Liver (tissue), 9 donors: ENCODE data around the gene PIGN. TPM values are rescaled to one million over a fixed set of nuclear protein-coding genes. Genes with fewer than 3 reads are reported as not detected.

ENCODE experiments used
- DNase-seq: peaks from one replicate; pipeline ENCODE4 v3.0.0-alpha.2; 2017; ENCODE audit warnings: low spot score
- H3K27ac ChIP-seq, 2 donors: one replicate each; pipeline ENCODE4 v1.7.0; 2013; ENCODE audit warnings: inconsistent platforms in 2 of 2, low read length in 2 of 2, control low read depth in 1 of 2, low read depth in 1 of 2, mild to moderate bottlenecking in 1 of 2
- H3K27me3 ChIP-seq, 4 donors: one replicate each; pipeline versions ENCODE4 v1.6.1 to v1.7.0; 2013; ENCODE audit warnings: low read length in 3 of 4, inconsistent platforms in 1 of 4, mild to moderate bottlenecking in 1 of 4, moderate library complexity in 1 of 4; ENCODE audit not compliant: control insufficient read depth in 4 of 4, insufficient read depth in 4 of 4
- H3K36me3 ChIP-seq, 4 donors: one replicate each; pipeline versions ENCODE4 v1.6.1 to v1.7.0; 2013; ENCODE audit warnings: low read length in 3 of 4, mild to moderate bottlenecking in 3 of 4, low read depth in 1 of 4, moderate library complexity in 1 of 4; ENCODE audit not compliant: control insufficient read depth in 4 of 4, insufficient read depth in 3 of 4
- H3K4me1 ChIP-seq, 4 donors: one replicate each; pipeline versions ENCODE4 v1.6.1 to v1.7.0; 2013; ENCODE audit warnings: low read length in 3 of 4, mild to moderate bottlenecking in 3 of 4, moderate library complexity in 1 of 4; ENCODE audit not compliant: control insufficient read depth in 4 of 4, insufficient read depth in 4 of 4
- H3K4me3 ChIP-seq, 3 donors: one replicate each; pipeline versions ENCODE4 v1.6.1 to v1.7.0; 2013; ENCODE audit warnings: low read length in 3 of 3, control low read depth in 1 of 3, low read depth in 1 of 3, mild to moderate bottlenecking in 1 of 3
- H3K9ac ChIP-seq, 2 donors: one replicate each; pipeline ENCODE4 v1.7.0; 2013; ENCODE audit warnings: low read length in 2 of 2, mild to moderate bottlenecking in 2 of 2, moderate library complexity in 2 of 2, control low read depth in 1 of 2, low read depth in 1 of 2
- H3K9me3 ChIP-seq, 4 donors: one replicate each; pipeline versions ENCODE4 v1.6.1 to v1.7.0; 2013; ENCODE audit warnings: low read length in 3 of 4; ENCODE audit not compliant: control insufficient read depth in 4 of 4
- CTCF ChIP-seq: fragments of 150-350 bp; IDR thresholded peaks from 2 replicates; pipeline ENCODE4 v1.5.1; 2017; ENCODE audit warnings: improper control_type of control experiment, low read depth, low read length; ENCODE audit not compliant: missing input control
- EGR1 ChIP-seq, 2 donors: IDR thresholded peaks; 2 replicates each; pipeline ENCODE4 v1.6.1; 2016 to 2018; ENCODE audit warnings: antibody characterized with exemption in 2 of 2, low read depth in 2 of 2
- FOXA1 ChIP-seq: IDR thresholded peaks from 2 replicates; pipeline ENCODE4 v1.6.1; 2016; ENCODE audit warnings: antibody characterized with exemption
- FOXA2 ChIP-seq: IDR thresholded peaks from 2 replicates; pipeline ENCODE4 v1.6.1; 2016; ENCODE audit warnings: antibody characterized with exemption
- GABPA ChIP-seq, 2 donors: IDR thresholded peaks in 1 of 2; conservative IDR thresholded peaks in 1 of 2; 2 replicates each; pipeline ENCODE4 v1.6.1; 2016; ENCODE audit warnings: antibody characterized with exemption in 2 of 2, mild to moderate bottlenecking in 1 of 2, moderate library complexity in 1 of 2
- HNF4A ChIP-seq, 2 donors: conservative IDR thresholded peaks; 2 replicates each; pipeline ENCODE4 v1.6.1; 2016; ENCODE audit warnings: antibody characterized with exemption in 2 of 2, mild to moderate bottlenecking in 2 of 2
- HNF4G ChIP-seq: IDR thresholded peaks from 2 replicates; pipeline ENCODE4 v1.6.1; 2016; ENCODE audit warnings: antibody characterized with exemption
- JUND ChIP-seq, 2 donors: IDR thresholded peaks; 2 replicates each; pipeline ENCODE4 v1.6.1; 2016; ENCODE audit warnings: antibody characterized with exemption in 2 of 2
- NR2F2 ChIP-seq: IDR thresholded peaks from 2 replicates; pipeline ENCODE4 v1.6.1; 2016; ENCODE audit warnings: antibody characterized with exemption
- RAD21 ChIP-seq, 2 donors: IDR thresholded peaks; 2 replicates each; pipeline ENCODE4 v1.6.1; 2016; ENCODE audit warnings: antibody characterized with exemption in 2 of 2, mild to moderate bottlenecking in 2 of 2
- RXRA ChIP-seq, 2 donors: IDR thresholded peaks; 2 replicates each; pipeline ENCODE4 v1.6.1; 2017 to 2018; ENCODE audit warnings: antibody characterized with exemption in 2 of 2, mild to moderate bottlenecking in 1 of 2
- SP1 ChIP-seq: IDR thresholded peaks from 2 replicates; pipeline ENCODE4 v1.6.1; 2018; ENCODE audit warnings: antibody characterized with exemption, mild to moderate bottlenecking
- TAF1 ChIP-seq: conservative IDR thresholded peaks from 2 replicates; pipeline ENCODE4 v1.6.1; 2016; ENCODE audit warnings: antibody characterized with exemption, mild to moderate bottlenecking
- YY1 ChIP-seq: IDR thresholded peaks from 2 replicates; pipeline ENCODE4 v1.6.1; 2016; ENCODE audit warnings: antibody characterized with exemption, mild to moderate bottlenecking
- WGBS: extraction: QIAGEN DNeasy Blood & Tissue Kit; methylation state at CpG from one replicate; pipeline ENCODE4 v1.1.7; 2013; 5-methylcytosine and 5-hydroxymethylcytosine counted together
- polyA plus RNA-seq, 2 donors: library from polyadenylated mRNA; stranded (reverse) in 1 of 2; unstranded in 1 of 2; fragments of 200-250 nt in 1 of 2; fragments of >200 nt in 1 of 2; fragmentation: Nextera tagmentation in 1 of 2; extraction: Ambion mirVana in 1 of 2; gene quantifications; one replicate each; pipeline versions ENCODE4 v1.2.1 to v1.2.3, GENCODE V29; 2013 to 2015
- total RNA-seq, 2 donors: library from RNA; depleted of rRNA; stranded (reverse); fragments of >200 nt; gene quantifications; one replicate each; pipeline ENCODE4 v1.2.3, GENCODE V29; 2014
- TF ChIP-seq, protein P1 (sequence below): IDR thresholded peaks from 2 replicates; pipeline ENCODE4 v1.6.1; 2016; ENCODE audit warnings: antibody characterized with exemption
- TF ChIP-seq, protein P2 (sequence below): IDR thresholded peaks from 2 replicates; pipeline ENCODE4 v1.6.1; 2016; ENCODE audit warnings: antibody characterized with exemption, mild to moderate bottlenecking
- TF ChIP-seq, protein P3 (sequence below): IDR thresholded peaks from 2 replicates; pipeline ENCODE4 v1.6.1; 2016; ENCODE audit warnings: antibody characterized with exemption
- TF ChIP-seq, protein P4 (sequence below): IDR thresholded peaks from 2 replicates; pipeline ENCODE4 v1.6.1; 2016; ENCODE audit warnings: antibody characterized with exemption
- donor health status: healthy.
- donor health status: healthy.
- donor health status: healthy.
- donor health status: healthy.
- donor health status: healthy.

The PIGN gene
- total and polyA plus RNA-seq, 4 donors, result 5.1 to 20.6 (median 12.5) TPM

GRCh38 chr18:61992923-61993322 is 193.9 kb downstream of the PIGN start:
- 3% methylated on average over 2 of the region's 2 CpGs for WGBS
- no peaks in the 10 kb centered on the region for H3K36me3 ChIP-seq
- H3K27ac ChIP-seq, result peak overlapping the region; percentile 22 to 68
- DNase-seq, result no peak
- H3K9me3 ChIP-seq, result no peaks in the 10 kb centered on the region
- no peak overlapping the region for H3K4me3 ChIP-seq
- no peak overlapping the region for H3K9ac ChIP-seq
- TF ChIP-seq, protein P1, sequence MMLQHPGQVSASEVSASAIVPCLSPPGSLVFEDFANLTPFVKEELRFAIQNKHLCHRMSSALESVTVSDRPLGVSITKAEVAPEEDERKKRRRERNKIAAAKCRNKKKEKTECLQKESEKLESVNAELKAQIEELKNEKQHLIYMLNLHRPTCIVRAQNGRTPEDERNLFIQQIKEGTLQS, result no peak
- peak in 1 of 2 donors; percentile 31 for TF ChIP-seq JUND (IDR thresholded peaks at IDR 0.05)
- peak; percentile 80 to 84 for TF ChIP-seq HNF4A (conservative IDR thresholded peaks at IDR 0.05)
- TF ChIP-seq SP1, result peak; percentile 63
- TF ChIP-seq GABPA (IDR thresholded peaks at IDR 0.05 in 1 of 2, conservative IDR thresholded peaks at IDR 0.05 in 1 of 2), result no peak
- TF ChIP-seq RAD21 (IDR thresholded peaks at IDR 0.05), result peak; percentile 35 to 44
- TF ChIP-seq, protein P2, sequence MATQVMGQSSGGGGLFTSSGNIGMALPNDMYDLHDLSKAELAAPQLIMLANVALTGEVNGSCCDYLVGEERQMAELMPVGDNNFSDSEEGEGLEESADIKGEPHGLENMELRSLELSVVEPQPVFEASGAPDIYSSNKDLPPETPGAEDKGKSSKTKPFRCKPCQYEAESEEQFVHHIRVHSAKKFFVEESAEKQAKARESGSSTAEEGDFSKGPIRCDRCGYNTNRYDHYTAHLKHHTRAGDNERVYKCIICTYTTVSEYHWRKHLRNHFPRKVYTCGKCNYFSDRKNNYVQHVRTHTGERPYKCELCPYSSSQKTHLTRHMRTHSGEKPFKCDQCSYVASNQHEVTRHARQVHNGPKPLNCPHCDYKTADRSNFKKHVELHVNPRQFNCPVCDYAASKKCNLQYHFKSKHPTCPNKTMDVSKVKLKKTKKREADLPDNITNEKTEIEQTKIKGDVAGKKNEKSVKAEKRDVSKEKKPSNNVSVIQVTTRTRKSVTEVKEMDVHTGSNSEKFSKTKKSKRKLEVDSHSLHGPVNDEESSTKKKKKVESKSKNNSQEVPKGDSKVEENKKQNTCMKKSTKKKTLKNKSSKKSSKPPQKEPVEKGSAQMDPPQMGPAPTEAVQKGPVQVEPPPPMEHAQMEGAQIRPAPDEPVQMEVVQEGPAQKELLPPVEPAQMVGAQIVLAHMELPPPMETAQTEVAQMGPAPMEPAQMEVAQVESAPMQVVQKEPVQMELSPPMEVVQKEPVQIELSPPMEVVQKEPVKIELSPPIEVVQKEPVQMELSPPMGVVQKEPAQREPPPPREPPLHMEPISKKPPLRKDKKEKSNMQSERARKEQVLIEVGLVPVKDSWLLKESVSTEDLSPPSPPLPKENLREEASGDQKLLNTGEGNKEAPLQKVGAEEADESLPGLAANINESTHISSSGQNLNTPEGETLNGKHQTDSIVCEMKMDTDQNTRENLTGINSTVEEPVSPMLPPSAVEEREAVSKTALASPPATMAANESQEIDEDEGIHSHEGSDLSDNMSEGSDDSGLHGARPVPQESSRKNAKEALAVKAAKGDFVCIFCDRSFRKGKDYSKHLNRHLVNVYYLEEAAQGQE, result no peak
- TF ChIP-seq, protein P3, sequence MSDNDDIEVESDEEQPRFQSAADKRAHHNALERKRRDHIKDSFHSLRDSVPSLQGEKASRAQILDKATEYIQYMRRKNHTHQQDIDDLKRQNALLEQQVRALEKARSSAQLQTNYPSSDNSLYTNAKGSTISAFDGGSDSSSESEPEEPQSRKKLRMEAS, result peak; percentile 25
- TF ChIP-seq FOXA2, result no peak
- TF ChIP-seq, protein P4, sequence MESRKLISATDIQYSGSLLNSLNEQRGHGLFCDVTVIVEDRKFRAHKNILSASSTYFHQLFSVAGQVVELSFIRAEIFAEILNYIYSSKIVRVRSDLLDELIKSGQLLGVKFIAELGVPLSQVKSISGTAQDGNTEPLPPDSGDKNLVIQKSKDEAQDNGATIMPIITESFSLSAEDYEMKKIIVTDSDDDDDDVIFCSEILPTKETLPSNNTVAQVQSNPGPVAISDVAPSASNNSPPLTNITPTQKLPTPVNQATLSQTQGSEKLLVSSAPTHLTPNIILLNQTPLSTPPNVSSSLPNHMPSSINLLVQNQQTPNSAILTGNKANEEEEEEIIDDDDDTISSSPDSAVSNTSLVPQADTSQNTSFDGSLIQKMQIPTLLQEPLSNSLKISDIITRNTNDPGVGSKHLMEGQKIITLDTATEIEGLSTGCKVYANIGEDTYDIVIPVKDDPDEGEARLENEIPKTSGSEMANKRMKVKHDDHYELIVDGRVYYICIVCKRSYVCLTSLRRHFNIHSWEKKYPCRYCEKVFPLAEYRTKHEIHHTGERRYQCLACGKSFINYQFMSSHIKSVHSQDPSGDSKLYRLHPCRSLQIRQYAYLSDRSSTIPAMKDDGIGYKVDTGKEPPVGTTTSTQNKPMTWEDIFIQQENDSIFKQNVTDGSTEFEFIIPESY, result peak; percentile 26
- no peak for TF ChIP-seq FOXA1
- TF ChIP-seq RXRA (IDR thresholded peaks at IDR 0.05), result peak; percentile 29 to 51
- TF ChIP-seq CTCF, result no peak
- peak; percentile 41 for TF ChIP-seq HNF4G
- TF ChIP-seq TAF1, result no peak
- no peak for TF ChIP-seq EGR1 (IDR thresholded peaks at IDR 0.05; ENCODE audit: low read depth in 2 of 2)
- no peak for TF ChIP-seq NR2F2
- peak; percentile 26 for TF ChIP-seq YY1
- H3K27me3 ChIP-seq, result no peaks in the 10 kb centered on the region
- H3K4me1 ChIP-seq, result peaks cover 2 to 12% (median 3%) of the 10 kb centered on the region in 4 donors
